Left lung (tissue), 10 donors: ENCODE results near the gene MGAT3. TPM values are rescaled to one million over a fixed set of nuclear protein-coding genes. Genes with fewer than 3 reads are reported as not detected.

Experiments used
- ATAC-seq: fragments of 200-7000 bp; cut with Tn5 transposase; one replicate; pipeline ENCODE4 v1.9.1; 2020; ENCODE audit warnings: moderate library complexity
- DNase-seq, 4 donors: peaks; one replicate each; pipeline ENCODE4 v3.0.0-alpha.2; 2013 to 2020
- H3K27ac ChIP-seq, 2 donors: fragments of 200-600 bp; sonication (generic) in 1 of 2; one replicate each; pipeline versions ENCODE4 v1.5.0 to v1.8.0; 2020 to 2021
- H3K27me3 ChIP-seq, 2 donors: fragments of 200-600 bp; sonication (generic) in 1 of 2; one replicate each; pipeline versions ENCODE4 v1.5.0 to v1.8.0; 2020 to 2021
- H3K36me3 ChIP-seq, 2 donors: fragments of 200-600 bp; sonication (generic) in 1 of 2; one replicate each; pipeline versions ENCODE4 v1.5.0 to v1.8.0; 2020 to 2021
- H3K4me1 ChIP-seq, 2 donors: fragments of 200-600 bp; one replicate each; pipeline ENCODE4 v1.8.0; 2021
- H3K4me3 ChIP-seq, 2 donors: fragments of 200-600 bp; sonication (generic) in 1 of 2; one replicate each; pipeline versions ENCODE4 v1.5.0 to v1.8.0; 2020 to 2021; ENCODE audit warnings: mild to moderate bottlenecking in 1 of 2
- H3K9me3 ChIP-seq, 2 donors: fragments of 200-600 bp; sonication (generic) in 1 of 2; one replicate each; pipeline versions ENCODE4 v1.5.0 to v1.8.0; 2020 to 2021
- CTCF ChIP-seq, 2 donors: fragments of 200-600 bp; sonication (generic) in 1 of 2; IDR thresholded peaks; one replicate each; pipeline versions ENCODE4 v1.5.0 to v1.8.0; 2021; ENCODE audit warnings: antibody characterized with exemption in 2 of 2
- intact Hi-C, 2 donors: fragments of 100-400 bp; cut with DNase I; formaldehyde crosslinking; loops; one replicate each; pipeline versions ENCODE4 v1.11.2 to v1.14.2; 2022
- polyA plus RNA-seq, 6 donors: library from polyadenylated mRNA; unstranded; fragments of 120-200 nt; gene quantifications; one replicate each; pipeline ENCODE4 v1.2.1, GENCODE V29; 2013; ENCODE audit not compliant: insufficient read length in 6 of 6
- total RNA-seq, 2 donors: library from RNA; stranded (reverse); fragmentation: NEBNext Ultra II Directional; extraction: Animal tissue kit (Norgen Biotek cat#: 25700); gene quantifications; one replicate each; pipeline ENCODE4 v1.2.1, GENCODE V29; 2021
- donor health status: DM: no; HTN: yes; CAD: no.
- donor health status: DM: no; HTN: no; CAD: no.

Gene MGAT3
- total and polyA plus RNA-seq, 8 donors: 6.7 to 21.2 (median 13.4) TPM

- H3K27me3 ChIP-seq: no peaks in the 10 kb centered on the region
- H3K27ac ChIP-seq: no peak overlapping the region
- peaks cover 0 to 6% of the 10 kb centered on the region in 2 donors for H3K4me1 ChIP-seq
- H3K4me3 ChIP-seq: no peak overlapping the region
- DNase-seq (no peak), ATAC-seq (no peak)
- H3K9me3 ChIP-seq: no peaks in the 10 kb centered on the region
- intact Hi-C loops: no loop called here
- no peak for TF ChIP-seq CTCF (IDR thresholded peaks at IDR 0.05)
- no peaks in the 10 kb centered on the region for H3K36me3 ChIP-seq
These were observed 20.7 kb downstream of the MGAT3 start for GRCh38 chr22:39477542-39477941.

- DNase-seq (no peak), ATAC-seq (peak; percentile 76)
- intact Hi-C loops: no loop called here
- Histone ChIP-seq H3K4me1 (no peaks in the 10 kb centered on the region), H3K27me3 (no peaks in the 10 kb centered on the region), H3K9me3 (no peaks in the 10 kb centered on the region), H3K36me3 (no peaks in the 10 kb centered on the region), H3K27ac (no peak overlapping the region), H3K4me3 (no peak overlapping the region)
- no peak for TF ChIP-seq CTCF (IDR thresholded peaks at IDR 0.05)
These were observed 21.6 kb downstream of the MGAT3 start for GRCh38 chr22:39478441-39478850.

GRCh38 chr22:39479254-39479653 is 22.4 kb downstream of the MGAT3 start:
- no peak for TF ChIP-seq CTCF (IDR thresholded peaks at IDR 0.05)
- Histone ChIP-seq H3K9me3 (no peaks in the 10 kb centered on the region), H3K4me3 (no peak overlapping the region), H3K27me3 (no peaks in the 10 kb centered on the region), H3K4me1 (no peaks in the 10 kb centered on the region), H3K36me3 (no peaks in the 10 kb centered on the region), H3K27ac (no peak overlapping the region)
- intact Hi-C loops: no loop called here
- DNase-seq (no peak), ATAC-seq (no peak)

- intact Hi-C loops: no loop called here
- Histone ChIP-seq H3K36me3 (no peaks in the 10 kb centered on the region), H3K4me3 (no peak overlapping the region), H3K4me1 (no peaks in the 10 kb centered on the region), H3K27ac (no peak overlapping the region), H3K9me3 (no peaks in the 10 kb centered on the region), H3K27me3 (no peaks in the 10 kb centered on the region)
- peak in 1 of 4 donors; percentile 24 for DNase-seq
- no peak for TF ChIP-seq CTCF (IDR thresholded peaks at IDR 0.05)
- ATAC-seq: no peak
These were observed 23.7 kb downstream of the MGAT3 start for GRCh38 chr22:39480557-39480956.

GRCh38 chr22:39481054-39481453 is 24.2 kb downstream of the MGAT3 start:
- Histone ChIP-seq H3K4me3 (no peak overlapping the region), H3K9me3 (no peaks in the 10 kb centered on the region), H3K36me3 (no peaks in the 10 kb centered on the region), H3K4me1 (no peaks in the 10 kb centered on the region), H3K27ac (no peak overlapping the region), H3K27me3 (no peaks in the 10 kb centered on the region)
- ATAC-seq (no peak), DNase-seq (peak in 1 of 4 donors; percentile 36)
- intact Hi-C loops: no loop called here
- TF ChIP-seq CTCF (IDR thresholded peaks at IDR 0.05): no peak
